ENCODE results near the gene PTPRG.
A peak's percentile ranks its signal among the peaks of the same experiment; 100 is the strongest.

The PTPRG gene

DNA sequence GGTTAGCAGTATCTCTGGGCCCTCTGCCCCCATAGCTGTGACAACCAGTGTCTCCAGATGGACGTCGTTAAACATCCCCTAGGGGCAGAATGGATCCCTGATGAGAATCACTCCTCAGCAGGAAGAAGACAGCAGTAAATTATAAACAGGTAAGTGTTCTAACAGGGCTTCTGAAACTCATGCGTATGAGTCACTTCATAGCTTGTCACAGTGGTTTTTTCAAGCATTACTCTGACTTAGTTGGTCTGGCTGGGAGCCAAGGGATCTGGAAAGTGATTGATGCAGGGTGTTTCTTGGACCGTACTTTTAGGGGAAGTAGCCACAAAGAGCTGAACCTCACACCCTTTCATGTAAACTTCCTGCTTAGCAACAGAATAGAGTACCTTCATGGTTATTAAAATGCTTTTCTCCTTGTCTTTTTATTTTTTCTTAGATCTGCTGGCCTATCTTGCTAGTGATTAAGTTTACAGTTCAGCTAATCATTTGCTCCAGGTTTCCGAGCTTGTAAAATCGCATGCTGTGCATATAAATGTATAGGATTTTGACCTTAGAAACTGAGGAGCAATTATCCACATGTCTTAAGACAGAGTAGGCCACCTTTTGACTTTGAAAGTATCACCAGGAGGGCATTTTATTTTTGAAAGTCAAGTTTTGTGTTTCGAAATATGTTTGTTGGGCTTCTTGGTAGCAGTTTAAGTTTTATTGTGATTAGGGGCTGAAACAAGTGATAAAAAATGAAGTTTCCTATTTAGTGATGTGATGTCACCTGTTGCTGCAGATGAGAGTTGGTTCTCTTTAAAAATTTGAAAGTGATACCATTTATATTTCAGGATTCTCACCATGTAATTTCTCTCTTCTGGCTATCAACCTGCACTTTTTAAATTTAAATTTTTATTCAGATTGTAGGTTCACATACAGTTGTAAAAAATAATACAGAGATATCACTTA, 333.9 kb downstream of the PTPRG start:
- DNase-seq (ENCODE audit: low read depth in 2 of 2), result peak; percentile 2 to 9

DNA sequence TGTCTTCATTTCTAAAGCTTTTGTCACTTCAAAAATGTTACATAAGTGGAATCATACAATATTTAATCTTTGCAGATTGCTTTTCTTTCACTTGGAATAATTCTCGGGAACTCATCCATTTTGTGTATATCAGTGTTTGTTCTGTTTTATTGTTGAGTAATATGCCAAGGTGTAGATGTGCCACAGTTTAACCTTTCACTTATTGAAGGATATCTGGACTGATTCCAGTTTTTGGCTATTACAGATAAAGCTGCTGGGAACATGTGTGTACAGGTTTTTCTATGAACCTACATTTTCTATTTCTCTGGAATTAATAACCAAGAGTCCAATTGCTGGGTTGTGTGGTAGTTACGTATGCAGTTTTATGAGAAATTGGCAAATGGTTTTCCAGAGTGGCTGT, 334.9 kb downstream of the PTPRG start:
- no peak for DNase-seq (ENCODE audit: low read depth in 2 of 2)

DNA sequence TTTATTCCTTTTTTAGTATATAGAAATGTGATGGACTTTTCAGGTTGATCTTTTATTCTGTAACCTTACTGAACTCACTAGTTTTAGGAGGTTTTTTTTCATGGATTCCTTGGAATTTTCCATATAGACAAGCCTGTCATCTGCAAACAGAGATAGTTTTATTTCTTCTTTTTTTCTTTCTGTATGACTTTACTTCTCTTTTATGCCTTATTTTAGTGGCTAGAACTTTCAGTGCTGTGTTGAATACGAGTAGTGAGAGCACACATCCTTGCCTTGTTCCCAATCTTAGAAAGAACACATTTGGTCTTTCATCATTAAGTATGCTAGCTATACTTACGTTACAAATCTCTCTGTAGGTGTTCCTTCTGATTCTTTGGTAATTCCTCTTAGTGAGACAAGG, 336.5 kb downstream of the PTPRG start:
- no peak for DNase-seq (ENCODE audit: low read depth in 2 of 2)

DNA sequence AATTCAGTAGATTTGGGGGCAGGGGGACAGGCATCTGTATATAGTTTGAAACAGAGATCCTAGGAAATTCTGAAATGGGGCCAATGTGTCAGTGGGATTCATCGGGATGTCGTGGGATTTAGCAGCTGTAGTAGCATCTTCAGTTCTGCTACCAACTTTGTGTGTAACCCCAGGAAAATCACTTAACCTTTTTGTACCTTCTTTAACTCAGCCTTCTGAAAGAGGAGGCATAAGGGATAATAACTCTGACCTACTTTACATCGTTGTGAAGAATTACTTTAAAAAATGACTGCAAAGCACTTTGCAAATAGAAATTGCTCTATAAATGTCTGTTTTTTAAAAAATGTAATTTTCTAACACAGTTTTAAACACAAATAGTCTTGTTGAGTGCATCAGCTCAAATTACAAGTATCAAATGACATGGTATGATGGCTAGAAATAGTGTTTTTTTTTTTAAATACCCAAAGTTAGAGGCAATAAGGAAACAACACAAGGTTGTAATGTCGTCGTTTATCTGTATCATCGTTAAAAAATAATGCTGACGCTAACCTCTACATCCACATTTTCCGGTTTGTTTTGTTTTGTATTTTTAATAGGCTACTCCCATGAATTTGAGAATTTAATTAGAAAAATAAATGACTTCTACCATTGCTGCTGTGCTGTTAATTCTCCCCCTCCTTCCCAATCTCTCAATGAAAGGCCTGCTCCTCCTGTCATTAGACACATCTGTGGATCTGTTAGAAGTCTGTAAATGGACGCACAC, 338.5 kb downstream of the PTPRG start:
- DNase-seq (ENCODE audit: low read depth in 2 of 2), result no peak

DNA sequence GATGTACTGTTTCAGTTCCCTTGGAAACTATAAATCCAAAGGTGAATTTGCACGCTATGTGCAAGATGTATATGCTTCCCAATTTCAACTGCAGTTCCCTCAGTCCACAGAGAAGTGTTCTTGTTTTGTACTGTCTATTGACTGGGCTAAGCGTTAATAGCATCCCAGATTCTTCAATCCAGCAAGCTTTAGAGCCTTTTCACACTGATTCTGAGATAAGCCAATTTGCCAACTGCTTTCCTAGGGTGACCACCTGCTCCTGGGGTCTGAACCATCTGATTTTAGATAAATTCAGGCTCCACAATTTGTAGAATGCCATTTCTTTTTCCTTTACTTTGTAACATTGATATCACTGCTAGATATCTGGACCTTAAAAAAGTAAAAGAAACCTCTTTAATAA, 340.1 kb downstream of the PTPRG start:
- DNase-seq (ENCODE audit: low read depth in 2 of 2), result no peak

- no peak for DNase-seq (ENCODE audit: low read depth in 2 of 2)
These were observed 340.6 kb downstream of the PTPRG start for GRCh38 chr3:61901986-61902385.

DNA sequence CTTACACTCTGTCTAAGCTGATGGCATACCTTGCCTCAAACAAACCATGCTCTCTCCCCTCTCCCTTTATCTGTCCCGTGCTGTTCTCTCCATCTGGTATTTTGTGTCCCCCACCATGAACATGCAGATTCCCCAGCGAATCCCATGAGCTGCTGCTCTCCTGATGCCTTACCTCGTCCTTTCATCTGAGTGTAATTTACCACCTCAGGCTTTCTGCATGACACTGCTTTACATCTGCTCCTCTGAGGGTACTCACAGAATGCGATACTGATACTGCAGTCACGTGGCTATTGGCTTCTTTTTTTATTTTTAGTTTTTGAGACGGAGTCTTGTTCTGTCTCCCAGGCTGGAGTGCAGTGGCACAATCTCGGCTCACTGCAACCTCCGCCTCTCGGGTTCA, 341.7 kb downstream of the PTPRG start:
- no peak for DNase-seq (ENCODE audit: low read depth in 2 of 2)

GRCh38 chr3:61903931-61904657, 342.7 kb downstream of the PTPRG start:
- DNase-seq (ENCODE audit: low read depth in 2 of 2), result no peak

DNA sequence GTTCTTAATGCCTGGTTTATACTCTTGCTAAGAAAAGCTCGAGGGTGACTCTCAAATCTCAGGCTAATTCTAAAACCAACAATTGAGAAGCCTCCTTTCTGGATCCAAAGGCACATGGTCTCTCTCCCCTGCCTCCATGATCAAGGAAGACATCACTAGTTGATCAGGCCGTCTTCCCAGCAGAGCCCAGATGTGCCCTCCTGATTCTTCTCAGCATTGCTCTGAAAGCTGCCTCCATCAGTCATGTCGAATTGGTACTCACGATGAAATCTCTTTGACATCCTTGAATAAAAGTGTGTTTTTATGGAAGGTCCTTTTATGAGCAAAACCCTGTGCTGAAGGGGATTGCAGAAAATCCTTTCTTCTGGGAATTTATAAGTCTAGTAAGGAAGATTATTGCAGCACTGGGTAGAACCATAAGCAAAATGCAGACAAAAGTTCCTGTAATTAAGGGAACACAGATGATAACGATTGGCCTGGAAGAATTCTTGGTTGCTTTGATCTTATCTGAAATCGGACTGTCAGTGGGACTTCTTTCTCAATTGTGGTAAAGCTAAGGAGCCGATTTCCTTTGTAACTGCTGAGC, 345.9 kb downstream of the PTPRG start:
- DNase-seq (ENCODE audit: low read depth in 2 of 2), result no peak

DNA sequence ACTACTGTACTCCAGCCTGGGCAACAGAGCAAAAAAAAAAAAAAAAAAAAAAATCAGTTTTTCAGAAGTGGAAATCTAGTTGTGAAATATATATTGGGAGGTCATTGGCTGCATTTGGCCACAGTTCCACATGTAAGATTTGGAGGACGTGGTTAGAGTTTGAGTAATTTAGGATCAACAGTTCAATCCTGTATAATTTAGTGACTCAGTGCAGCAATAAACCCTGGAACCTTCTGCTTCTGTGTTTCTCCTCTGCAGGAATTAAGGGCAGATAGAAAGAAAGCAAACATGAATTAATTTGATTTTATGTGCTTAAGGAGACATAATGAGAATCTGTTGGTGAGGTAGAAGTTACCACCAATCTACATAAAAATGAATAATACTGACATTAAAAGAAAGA, 347.0 kb downstream of the PTPRG start:
- no peak for DNase-seq (ENCODE audit: low read depth in 2 of 2)

DNA sequence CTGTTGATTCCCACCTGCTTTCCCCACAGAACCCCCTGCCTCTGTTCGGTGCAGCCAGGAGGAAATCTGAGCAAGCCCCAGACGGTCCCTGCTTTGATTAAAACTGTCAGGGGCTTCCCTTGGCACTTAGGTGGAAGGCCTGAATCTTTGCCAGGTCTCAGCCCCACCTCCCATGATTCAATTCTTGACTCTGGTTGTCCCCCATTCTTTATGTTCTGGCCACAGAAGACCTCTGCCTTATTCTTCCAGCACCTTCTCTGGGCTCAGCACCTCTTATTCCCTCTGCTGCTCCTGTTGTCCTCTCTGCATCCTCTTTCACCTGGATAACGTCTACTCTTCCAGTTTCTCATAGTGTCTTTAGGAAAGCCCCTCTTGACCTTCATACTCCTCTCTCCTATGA, 349.4 kb downstream of the PTPRG start:
- DNase-seq (ENCODE audit: low read depth in 2 of 2), result no peak

- DNase-seq (ENCODE audit: low read depth in 2 of 2), result no peak
These were observed 350.8 kb downstream of the PTPRG start for GRCh38 chr3:61912158-61912557.

DNA sequence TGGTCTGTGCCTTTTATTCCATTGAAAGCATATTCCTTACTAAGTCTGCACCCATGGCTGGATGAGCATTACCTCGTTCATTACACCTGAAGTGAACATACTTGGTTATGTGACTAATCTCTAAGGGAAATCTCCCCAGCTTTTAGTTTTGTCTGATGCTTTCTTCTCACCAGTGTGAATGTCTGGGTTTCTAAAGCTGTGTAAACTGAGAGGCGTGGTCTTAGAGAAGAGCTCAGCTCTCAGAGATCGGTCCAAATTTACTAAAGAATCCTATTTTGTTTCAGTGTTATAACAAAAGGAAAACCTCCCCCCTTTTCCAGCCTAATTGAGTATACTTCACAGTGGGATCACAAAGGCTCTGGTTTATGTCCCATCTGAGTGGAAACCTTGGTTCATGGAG, 352.3 kb downstream of the PTPRG start:
- no peak for DNase-seq (ENCODE audit: low read depth in 2 of 2)

GRCh38 chr3:61914276-61914675, 352.9 kb downstream of the PTPRG start:
- no peak for DNase-seq (ENCODE audit: low read depth in 2 of 2)

DNA sequence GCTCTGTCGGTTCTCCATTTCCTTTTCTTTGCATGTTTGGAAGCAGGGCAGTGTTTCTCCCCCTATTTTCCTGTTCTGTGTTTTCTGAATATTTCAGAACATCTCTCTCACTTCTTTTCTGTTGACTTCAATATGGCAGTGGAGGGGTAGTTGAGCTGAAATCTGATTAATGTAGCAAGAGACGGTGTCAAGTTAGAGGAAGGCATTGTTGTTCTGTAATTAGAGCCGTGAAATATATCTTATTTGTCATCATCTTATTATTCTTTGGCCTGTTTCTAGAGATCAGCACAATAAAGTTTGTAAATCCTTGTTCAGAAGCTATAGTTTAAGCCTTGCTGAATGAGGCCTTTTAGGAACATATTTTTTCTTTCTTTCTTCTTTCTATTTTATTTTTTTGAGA, 353.9 kb downstream of the PTPRG start:
- DNase-seq (ENCODE audit: low read depth in 2 of 2), result no peak

DNA sequence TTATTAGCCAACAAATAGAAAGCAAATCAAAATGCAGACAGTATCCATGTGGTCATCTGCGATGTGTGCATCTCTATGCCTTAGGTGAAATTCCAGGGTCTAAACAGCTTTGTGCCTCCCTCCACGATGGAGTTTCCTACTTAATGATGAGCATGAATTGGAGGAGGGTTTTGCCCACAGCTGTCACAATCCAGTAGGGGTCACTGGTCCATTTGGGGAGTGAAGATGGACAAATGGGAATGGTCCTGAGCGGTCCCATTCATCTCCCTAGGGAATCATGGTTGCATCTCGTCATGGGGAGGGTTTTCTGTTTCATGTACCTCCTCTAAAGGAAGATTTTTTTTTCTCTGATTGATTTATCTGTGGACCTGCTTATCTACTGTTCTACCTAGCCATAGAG, 358.0 kb downstream of the PTPRG start:
- no peak for DNase-seq (ENCODE audit: low read depth in 2 of 2)

- DNase-seq (ENCODE audit: low read depth in 2 of 2), result no peak
These were observed 360.7 kb downstream of the PTPRG start for GRCh38 chr3:61922118-61922517.

DNA sequence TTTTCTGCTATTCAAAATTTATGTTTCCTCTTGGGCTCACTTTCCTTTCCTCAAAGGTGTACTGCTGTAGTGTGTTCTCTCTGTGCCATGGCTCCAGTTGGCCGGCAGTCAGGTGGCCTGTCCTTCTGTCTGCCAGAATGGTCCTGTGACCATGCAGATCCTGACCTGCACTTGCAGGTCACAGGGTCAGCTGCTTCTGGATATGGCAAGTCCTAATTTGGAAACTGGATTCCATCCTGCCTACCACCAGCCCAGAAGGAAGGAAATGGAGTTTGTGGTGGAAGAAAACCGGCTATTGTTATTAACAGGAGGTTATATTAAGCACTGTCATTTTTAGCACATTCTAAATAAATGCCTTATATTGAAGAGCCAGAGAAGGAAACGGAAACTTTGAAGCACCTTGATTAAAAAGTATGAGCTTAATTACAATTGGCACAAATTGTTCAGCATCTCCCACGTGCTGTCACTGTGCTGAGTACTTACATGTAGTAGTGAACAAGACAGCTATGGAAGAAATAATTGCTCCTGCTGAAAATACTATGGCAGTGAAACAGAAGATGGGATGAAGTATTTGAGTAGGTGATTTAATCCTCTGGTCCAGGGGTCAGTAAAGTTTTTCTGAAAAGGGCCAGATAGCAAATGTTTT, 362.8 kb downstream of the PTPRG start:
- no peak for DNase-seq (ENCODE audit: low read depth in 2 of 2)

GRCh38 chr3:61924991-61925390, 363.6 kb downstream of the PTPRG start:
- no peak for DNase-seq (ENCODE audit: low read depth in 2 of 2)

GRCh38 chr3:61925721-61926120, 364.4 kb downstream of the PTPRG start:
- no peak for DNase-seq (ENCODE audit: low read depth in 2 of 2)

DNA sequence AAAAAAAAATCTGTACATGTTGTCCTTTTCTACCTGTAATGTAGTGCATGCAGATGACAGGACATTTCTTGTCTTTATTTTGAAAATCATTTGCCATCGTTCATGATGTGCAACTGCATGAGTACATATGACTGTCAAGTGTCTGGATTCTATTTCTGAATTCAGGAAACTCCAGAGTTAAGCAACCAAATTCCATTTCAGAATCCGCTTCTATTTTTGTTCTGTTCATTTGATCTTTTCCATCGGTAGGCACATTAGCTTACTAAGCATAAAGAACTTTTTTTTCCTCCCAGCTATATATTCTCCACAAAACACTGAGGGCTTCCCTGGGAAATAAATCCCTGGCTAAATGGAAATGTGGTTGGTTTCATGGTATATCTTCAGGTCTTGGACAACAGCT, 365.6 kb downstream of the PTPRG start:
- no peak for DNase-seq (ENCODE audit: low read depth in 2 of 2)

DNA sequence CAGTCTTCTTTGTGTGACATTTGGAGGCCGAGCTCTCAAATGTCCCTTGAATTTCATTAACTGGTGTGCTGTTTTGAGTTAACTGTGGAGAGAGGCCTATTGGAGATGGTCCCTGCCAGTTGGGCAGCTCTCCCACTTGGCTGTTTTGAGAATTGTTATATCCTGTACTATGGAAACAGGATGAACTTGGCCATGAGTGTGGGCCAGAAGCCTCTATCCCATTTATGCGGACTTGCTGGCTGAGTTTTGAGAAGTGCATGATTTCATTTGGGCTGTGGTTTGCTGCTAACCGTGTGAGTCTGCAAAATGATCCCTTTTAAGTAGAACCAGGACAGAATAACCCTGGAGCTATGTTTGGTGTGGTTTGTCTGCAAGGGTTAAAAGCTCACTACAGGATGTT, 366.0 kb downstream of the PTPRG start:
- no peak for DNase-seq (ENCODE audit: low read depth in 2 of 2)
